Amygdala (tissue), 56 donors: ENCODE results near the gene HSD17B3.
"Not testable (repeated sequence)": the region's sequence is repeated elsewhere in the genome, so short reads cannot be mapped to it uniquely, and the experiment has no call there.

Experiments used
- DNase-seq, 56 donors: peaks; one replicate each; lab custom pipeline; 2025; lab: John Stamatoyannopoulos, UW

Gene HSD17B3

DNA sequence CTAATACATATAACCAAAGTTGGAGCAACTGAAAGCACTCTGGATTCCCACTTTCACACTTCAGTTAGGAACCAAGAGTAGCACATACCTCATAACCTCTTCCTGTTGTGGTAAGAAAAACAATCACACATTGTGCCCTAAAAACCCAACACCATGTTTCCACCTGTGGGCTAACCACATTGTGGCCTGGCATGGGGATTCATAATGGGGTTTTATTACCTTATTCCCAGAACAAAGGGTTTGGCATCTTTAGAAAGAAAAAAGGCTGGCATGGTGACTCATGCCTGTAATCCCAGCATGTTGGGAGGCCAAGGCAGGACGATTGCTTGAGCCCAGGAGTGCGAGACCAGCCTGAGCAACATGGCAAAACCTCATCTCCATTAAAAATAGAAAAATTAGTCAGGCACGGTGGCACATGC lies 60.6 kb downstream of the HSD17B3 start:
- DNase-seq, result no peak

DNA sequence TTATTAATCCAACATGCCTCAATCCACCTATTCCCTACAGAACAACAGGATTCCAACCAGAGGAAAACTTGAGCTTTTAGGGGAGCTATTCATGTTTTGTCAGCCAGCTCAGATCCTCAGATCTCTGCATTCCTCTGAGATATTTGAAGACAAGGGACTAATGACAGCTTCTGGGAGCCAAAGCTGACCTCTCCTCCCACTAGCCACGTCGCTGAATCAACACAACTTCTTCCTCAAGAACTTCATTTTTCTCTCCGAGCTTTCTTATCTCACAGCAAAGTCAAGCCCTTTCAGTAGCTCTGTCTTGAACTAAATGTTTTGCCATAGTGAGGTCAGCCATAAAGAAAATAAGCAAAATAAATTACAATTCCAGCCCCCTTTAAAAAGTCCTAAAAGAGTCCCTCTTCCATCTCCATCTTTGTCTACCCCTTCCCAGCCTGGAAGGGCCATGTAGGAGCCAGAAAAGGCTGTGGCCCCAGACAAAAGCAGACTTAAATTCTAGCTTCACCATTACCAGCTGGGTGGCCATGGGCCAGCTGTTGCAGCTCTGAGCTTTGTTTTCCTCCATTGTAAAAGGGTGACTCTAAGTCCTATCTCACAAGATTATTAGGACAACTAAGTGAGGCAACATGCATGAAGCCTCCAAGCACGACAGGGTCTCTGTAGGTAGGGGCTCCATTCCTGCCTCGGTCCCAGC lies 65.0 kb downstream of the HSD17B3 start:
- DNase-seq, result peak in 6 of 56 donors; percentile 2 to 29 (median 6)

DNA sequence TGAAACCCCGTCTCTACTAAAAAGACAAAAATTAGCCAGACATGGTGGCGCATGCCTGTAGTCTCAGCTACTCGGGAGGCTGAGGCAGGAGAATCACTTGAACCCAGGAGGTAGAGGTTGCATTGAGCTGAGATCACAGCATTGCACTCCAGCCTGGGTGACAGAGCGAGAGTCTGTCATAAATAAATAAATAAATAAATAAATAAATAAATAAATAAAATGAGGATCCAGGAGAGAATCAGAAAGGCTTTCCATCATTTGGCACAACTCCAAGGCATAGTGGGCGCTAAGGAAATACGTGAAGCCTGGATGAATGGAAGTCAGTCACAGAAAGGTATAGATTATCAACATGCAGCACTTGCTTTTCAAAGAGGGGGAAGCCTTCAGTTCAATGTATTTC lies 65.6 kb downstream of the HSD17B3 start:
- not testable (repeated sequence) for DNase-seq

GRCh38 chr9:96232539-96233241 lies 69.3 kb downstream of the HSD17B3 start:
- peak in 17 of 56 donors; percentile 8 to 38 (median 21) for DNase-seq

- DNase-seq, result no peak
Measured at GRCh38 chr9:96232164-96232538, 69.8 kb downstream of the HSD17B3 start.

DNA sequence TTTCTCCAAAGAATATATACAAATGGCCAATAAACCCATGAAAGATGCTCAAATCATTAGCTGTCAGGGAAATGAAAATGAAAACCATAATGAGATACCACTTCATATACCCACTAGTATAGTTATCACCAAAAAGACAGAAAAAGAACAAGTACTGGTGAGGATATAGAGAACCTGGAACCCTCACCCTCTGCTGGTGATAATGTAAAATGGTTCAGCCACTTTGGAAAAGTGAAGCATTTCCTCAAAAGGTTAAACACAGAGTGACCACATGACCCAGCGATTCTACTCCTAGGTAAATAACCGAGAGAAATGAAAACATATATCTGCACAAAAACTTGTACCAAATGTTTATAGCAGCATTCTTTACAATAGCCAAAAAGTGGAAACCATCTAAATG lies 72.0 kb downstream of the HSD17B3 start:
- no peak for DNase-seq

- no peak for DNase-seq
Measured at GRCh38 chr9:96222132-96222531, 79.8 kb downstream of the HSD17B3 start.

- no peak for DNase-seq
Measured at GRCh38 chr9:96219900-96220257, 82.1 kb downstream of the HSD17B3 start.

DNA sequence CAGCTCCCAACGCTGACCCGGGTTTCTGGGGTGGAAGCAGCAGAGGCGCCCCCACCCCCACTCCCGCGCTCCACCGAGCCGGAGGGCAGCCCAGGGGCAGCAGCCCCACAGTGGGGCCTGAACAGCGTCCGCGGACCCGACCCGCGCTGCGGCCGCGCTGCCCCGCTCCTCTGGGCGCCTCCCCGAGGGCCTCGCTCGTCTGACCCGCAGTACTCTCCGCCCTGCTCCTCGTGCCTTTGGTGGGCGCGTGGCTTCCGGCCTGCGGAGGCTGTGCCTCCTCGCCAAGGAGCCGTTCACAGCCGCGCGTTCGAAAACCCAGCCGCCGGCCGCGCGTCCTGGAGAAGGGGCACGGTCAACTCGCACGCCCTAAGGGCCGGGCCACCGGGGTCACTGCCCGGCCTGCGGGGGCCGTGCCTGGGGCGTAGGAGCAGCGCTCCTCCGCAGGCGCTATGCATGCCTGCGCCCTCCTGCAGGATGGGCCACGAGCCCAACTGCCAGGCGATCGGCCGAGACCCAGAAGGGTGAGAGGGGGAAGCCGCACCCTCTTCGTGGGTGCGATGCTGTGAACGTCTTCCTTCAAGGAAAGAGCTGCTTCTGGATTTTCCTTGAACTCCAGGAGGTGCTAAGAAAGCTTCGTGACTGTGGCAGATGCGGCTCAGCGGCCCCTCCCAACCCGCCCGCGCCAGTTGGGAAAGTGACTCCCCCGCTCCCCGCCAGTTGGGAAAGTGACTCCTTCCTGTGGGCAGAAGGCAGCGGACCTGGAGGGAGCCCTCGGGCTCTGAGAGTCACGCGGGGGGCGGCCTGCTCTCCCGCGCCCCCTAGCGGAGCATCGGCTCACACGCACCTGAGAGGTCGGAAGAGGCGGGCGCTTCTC lies 82.7 kb downstream of the HSD17B3 start:
- DNase-seq, result peak in 11 of 56 donors; percentile 5 to 33 (median 11)

DNA sequence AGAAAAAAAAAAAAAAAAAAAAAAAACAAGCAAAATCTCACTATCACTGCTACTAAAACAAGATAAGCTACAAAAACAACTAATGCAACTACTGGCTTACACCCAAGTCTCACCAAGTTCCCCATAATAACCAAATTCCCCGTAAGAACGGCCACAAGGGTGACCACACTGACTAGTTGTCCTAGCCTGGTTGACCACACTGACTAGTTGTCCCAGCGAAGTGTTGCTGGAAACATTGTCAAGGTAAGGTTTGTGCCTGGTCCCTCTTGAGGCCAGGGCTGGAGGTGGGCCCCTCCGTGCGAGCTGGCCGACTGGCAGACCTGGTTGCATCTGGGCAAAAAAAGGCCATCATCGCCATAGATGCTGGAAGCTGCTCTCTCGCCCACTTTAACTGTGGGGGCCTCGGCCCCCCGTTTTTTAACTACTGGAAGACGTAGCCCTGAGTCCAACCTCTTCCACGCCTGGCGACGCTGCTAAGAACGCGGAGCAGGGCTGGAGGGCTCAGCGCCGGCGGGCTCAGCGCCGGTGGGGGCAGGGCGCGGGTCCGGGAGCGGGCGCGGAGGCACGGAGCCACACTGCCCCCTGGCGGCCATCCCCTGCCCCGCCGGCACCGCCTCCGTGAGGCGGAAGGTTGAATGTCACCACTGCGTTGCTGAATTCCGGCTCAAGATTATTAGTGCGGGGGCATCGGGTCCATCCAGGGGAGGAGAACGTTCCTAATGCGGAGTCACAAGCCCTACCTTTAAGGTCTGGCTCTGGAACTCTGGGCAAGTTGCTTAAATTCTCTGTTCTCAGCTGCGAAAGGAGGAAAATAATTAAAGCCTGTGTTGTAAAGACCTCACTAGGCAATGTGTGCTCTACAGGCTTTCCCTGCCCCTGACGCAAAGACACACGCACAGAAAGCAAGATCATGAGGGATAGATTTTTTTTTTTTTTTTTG lies 84.0 kb downstream of the HSD17B3 start:
- peak in 46 of 56 donors; percentile 20 to 81 (median 59) for DNase-seq

GRCh38 chr9:96217294-96217707 lies 84.7 kb downstream of the HSD17B3 start:
- DNase-seq, result peak in 4 of 56 donors; percentile 12 to 26 (median 20)

DNA sequence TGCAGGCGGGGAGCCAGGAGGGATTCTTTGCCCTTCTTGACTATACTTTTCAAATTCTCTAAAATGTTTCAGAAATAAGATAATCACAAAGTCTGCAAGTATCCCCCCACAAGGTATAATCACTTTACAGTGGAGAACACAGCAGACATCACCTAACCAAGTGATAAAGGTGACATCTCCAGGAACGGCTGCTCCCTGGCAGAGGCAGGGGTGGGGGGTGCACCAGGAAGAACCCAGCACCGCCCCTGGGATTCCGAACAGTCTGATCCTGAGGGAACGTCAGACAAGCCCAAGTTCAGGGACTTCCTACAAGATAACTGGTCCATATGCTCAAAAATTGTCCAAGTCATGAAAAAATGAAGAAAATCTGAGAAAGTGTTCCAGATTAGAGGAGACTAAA lies 85.4 kb downstream of the HSD17B3 start:
- DNase-seq, result no peak

DNA sequence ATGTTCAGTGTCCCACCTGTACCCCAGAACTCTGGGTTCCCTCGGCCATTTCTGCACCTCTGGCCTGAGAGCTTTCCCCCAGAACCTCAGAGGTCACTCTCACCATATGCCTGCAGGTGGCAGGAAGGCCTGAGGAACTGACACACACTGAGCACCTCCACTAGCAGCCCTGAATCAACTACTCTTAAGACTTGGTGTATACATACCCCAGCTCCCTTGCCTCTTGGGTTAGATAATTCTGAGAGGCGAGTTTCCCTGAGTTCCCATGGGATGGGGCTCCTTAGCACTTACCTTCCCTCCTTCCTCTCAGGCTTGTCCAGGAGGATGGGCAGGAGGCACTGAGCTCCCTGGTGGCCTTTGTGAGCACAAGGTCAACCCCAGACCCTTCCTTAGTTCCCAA lies 86.1 kb downstream of the HSD17B3 start:
- DNase-seq, result no peak

DNA sequence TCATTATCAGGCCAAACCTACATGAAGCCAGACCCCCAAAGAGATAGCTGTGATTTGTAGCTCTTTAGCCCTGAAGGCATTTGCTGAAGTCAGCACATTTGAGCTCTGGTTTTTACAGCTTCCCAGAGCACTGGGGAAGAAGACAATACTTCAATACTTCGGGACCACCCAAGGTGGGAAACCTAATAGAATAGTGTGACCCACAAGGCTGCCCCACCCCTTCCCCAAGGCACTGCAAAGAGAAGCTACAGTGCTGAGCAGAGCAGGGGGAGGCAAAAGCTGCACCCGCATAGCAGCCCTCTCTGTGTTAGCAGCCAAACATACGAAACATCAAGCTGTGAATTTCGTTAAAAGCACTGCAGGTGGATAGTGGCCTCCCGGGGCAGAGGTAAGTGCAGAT lies 87.3 kb downstream of the HSD17B3 start:
- DNase-seq, result no peak

DNA sequence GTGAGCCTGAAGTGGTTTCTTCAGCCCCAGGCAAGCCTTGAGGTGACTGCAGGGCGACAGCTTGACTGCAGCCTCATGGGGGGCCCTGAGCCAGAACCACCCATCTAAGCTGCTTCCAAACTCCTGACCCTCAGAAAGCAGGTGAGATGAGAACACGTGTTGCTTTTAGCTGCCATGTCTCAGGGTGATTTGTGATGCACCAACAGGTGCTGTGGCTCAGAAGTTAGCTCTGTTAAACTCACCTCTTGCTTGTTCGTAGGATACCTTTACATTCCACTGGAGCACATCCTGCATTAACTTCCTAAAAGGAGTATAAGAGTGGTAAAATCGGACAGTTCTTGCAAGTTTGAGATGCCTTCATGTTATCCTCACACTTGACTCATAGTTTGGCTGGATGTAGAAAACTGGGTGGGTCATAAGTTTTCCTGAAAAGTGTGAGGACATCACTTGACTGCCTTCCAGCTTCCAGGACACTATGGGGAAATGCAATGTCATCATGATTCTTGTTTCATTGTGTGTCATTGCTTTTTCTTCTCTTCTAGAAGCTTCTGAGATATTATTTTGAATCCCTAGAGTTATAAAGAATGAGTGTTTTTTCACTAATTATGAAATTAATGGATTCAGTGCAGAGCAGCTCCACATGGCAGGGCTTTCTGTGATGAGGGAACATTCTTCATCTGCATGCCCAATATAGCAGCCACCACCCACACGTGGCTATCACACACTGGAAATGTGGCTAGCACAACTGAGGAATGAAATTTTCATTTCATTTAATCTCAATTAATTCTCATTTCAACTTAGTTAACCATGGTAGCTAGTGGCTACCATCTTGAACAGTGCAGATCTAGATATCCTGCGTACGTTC lies 92.3 kb downstream of the HSD17B3 start:
- DNase-seq, result no peak

- DNase-seq, result no peak
Measured at GRCh38 chr9:96206156-96206751, 95.7 kb downstream of the HSD17B3 start.

DNA sequence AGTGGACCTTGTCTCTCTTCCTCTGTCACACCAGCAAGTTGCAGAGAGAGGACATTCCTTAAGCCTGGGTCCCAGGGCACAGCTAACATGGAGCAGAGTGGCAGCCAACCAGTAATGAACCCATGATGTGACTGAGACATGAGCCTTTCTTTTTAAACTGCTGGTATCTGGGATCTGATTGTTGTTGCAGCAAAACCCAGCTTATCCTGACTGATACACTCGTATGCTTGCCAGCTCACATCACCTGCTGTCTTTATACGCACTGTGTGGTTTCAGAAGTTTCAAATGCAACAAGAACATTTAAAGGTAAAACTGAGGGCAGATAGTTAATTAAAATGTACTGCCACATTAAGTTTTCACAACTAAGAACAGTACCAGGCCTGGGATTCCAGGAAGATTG lies 97.1 kb downstream of the HSD17B3 start:
- no peak for DNase-seq

DNA sequence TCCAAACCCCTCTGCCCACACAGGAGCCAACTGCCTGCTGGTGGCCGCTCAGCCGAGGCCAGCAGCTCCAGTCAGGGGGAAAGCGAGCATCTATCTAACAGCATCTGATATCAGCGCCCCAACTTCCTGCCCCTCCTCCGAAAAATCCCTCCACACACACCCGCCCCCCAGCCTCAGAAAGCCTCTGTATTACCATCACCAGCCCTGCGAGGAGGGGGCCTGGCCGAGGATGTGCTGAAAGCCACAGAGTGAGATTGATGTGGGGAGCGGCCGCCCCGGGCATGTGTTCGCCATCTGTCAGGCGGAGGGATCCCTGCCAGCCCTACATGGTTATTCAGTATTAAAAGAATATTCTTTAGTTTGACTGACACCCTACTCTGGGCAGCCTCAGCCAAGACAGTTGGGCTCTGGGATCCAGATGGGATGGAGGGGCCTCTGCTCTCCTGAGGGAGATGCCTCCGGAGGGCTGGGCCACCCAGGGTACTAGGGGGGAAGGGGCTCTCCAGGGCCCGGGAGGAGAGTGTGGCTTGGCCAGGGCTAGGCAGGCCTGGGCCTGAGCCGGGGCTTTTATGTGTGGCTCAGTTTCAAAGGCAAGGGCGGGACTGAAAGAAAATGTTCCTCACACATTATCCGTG lies 98.0 kb downstream of the HSD17B3 start:
- DNase-seq, result no peak
